ENCODE results near the gene HOXB4.

HOXB4 gene

GRCh38 chr17:48611213-48611612 is 33.1 kb upstream of the HOXB4 start:
- TF ChIP-seq CTCF (IDR thresholded peaks at IDR 0.05) = no peak
- Mint-ChIP-seq H3K9me3 (no peaks in the 10 kb centered on the region), H3K27ac (peak overlapping the region; percentile 100), H3K27me3 (ENCODE audit: low read depth, poor library complexity) (peaks cover 6% of the 10 kb centered on the region), H3K36me3 (ENCODE audit: low read depth) (peaks cover 36% of the 10 kb centered on the region), H3K4me1 (peaks cover 50% of the 10 kb centered on the region), H3K4me3 (peak overlapping the region; percentile 99)
- no peak for DNase-seq

- Mint-ChIP-seq H3K4me1 (peaks cover 50% of the 10 kb centered on the region), H3K27ac (peak within 1 kb of the TSS; percentile 100), H3K27me3 (ENCODE audit: low read depth, poor library complexity) (peaks cover 3% of the 10 kb centered on the region), H3K9me3 (no peaks in the 10 kb centered on the region), H3K36me3 (ENCODE audit: low read depth) (peaks cover 36% of the 10 kb centered on the region), H3K4me3 (peak within 1 kb of the TSS; percentile 99)
- no peak for TF ChIP-seq CTCF (IDR thresholded peaks at IDR 0.05)
- DNase-seq = peak; percentile 83
Observed at GRCh38 chr17:48610282-48611211, 32.4 kb upstream of the HOXB4 start, which contains the start of gene HOXB7. HOXB7 (minus strand) TSS chr17:48611017; CDS start chr17:48610918, 99 bp downstream.

- H3K4me3 Mint-ChIP-seq = peak overlapping the region; percentile 99
- H3K4me1 Mint-ChIP-seq = peaks cover 51% of the 10 kb centered on the region
- H3K36me3 Mint-ChIP-seq (ENCODE audit: low read depth) = peaks cover 38% of the 10 kb centered on the region
- no peak for TF ChIP-seq CTCF (IDR thresholded peaks at IDR 0.05)
- H3K9me3 Mint-ChIP-seq = no peaks in the 10 kb centered on the region
- peak overlapping the region; percentile 100 for H3K27ac Mint-ChIP-seq
- DNase-seq = no peak
- peaks cover 3% of the 10 kb centered on the region for H3K27me3 Mint-ChIP-seq (ENCODE audit: low read depth, poor library complexity)
Observed at GRCh38 chr17:48609759-48610281, 31.7 kb upstream of the HOXB4 start.

GRCh38 chr17:48609033-48609432 is 30.9 kb upstream of the HOXB4 start:
- peak overlapping the region; percentile 100 for H3K27ac Mint-ChIP-seq
- H3K36me3 Mint-ChIP-seq (ENCODE audit: low read depth) = peaks cover 46% of the 10 kb centered on the region
- no peaks in the 10 kb centered on the region for H3K9me3 Mint-ChIP-seq
- H3K4me1 Mint-ChIP-seq = peaks cover 55% of the 10 kb centered on the region
- peaks cover 3% of the 10 kb centered on the region for H3K27me3 Mint-ChIP-seq (ENCODE audit: low read depth, poor library complexity)
- DNase-seq = no peak
- H3K4me3 Mint-ChIP-seq = peak overlapping the region; percentile 99
- no peak for TF ChIP-seq CTCF (IDR thresholded peaks at IDR 0.05)

GRCh38 chr17:48608494-48608834 is 30.3 kb upstream of the HOXB4 start:
- H3K4me3 Mint-ChIP-seq = peak overlapping the region; percentile 99
- peaks cover 3% of the 10 kb centered on the region for H3K27me3 Mint-ChIP-seq (ENCODE audit: low read depth, poor library complexity)
- no peaks in the 10 kb centered on the region for H3K9me3 Mint-ChIP-seq
- peaks cover 57% of the 10 kb centered on the region for H3K4me1 Mint-ChIP-seq
- no peak for DNase-seq
- H3K36me3 Mint-ChIP-seq (ENCODE audit: low read depth) = peaks cover 46% of the 10 kb centered on the region
- TF ChIP-seq CTCF (IDR thresholded peaks at IDR 0.05) = no peak
- H3K27ac Mint-ChIP-seq = peak overlapping the region; percentile 100

Measured in nephron progenitor cell (in vitro differentiated cells).